HepG2 (cell line): ENCODE results near the gene RPS13. TPM values are rescaled to one million over a fixed set of nuclear protein-coding genes. Genes with fewer than 3 reads are reported as not detected.

Source experiments
- ATF7 ChIP-seq, 2 experiments: fragments of 450-650 bp in 1 of 2; sonication (generic) in 1 of 2; formaldehyde crosslinking in 1 of 2; IDR thresholded peaks; 2 replicates each; pipeline versions ENCODE4 v1.4.0 to v1.6.1; 2016 to 2020; ENCODE audit warnings: antibody characterized with exemption in 1 of 2, mild to moderate bottlenecking in 1 of 2, missing genetic modification reagents in 1 of 2
- CCAR2 ChIP-seq: fragments of 200-400 bp; formaldehyde crosslinking; optimal IDR thresholded peaks from 2 replicates; pipeline ENCODE3; 2018; ENCODE audit warnings: low read depth, mild to moderate bottlenecking, low read length, moderate library complexity
- FOXK1 ChIP-seq: sonication (generic); formaldehyde crosslinking; IDR thresholded peaks from 2 replicates; pipeline ENCODE4 v1.4.0; 2020; ENCODE audit warnings: low read depth, missing genetic modification reagents, borderline replicate concordance
- NAIF1 ChIP-seq: sonication (generic); formaldehyde crosslinking; IDR thresholded peaks from 2 replicates; pipeline ENCODE4 v1.5.0; 2020; ENCODE audit warnings: mild to moderate bottlenecking, missing genetic modification reagents, borderline replicate concordance
- NCOR1 ChIP-seq: fragments of 200-600 bp; sonication (generic); IDR thresholded peaks from 2 replicates; pipeline ENCODE4 v1.7.0; 2017; ENCODE audit warnings: antibody characterized with exemption, low read length, borderline replicate concordance
- NFE2L1 ChIP-seq: sonication (generic); formaldehyde crosslinking; IDR thresholded peaks from 2 replicates; pipeline ENCODE4 v1.4.0; 2020; ENCODE audit warnings: missing genetic modification reagents, mild to moderate bottlenecking, borderline replicate concordance
- PLRG1 ChIP-seq: fragments of 450-650 bp; conservative IDR thresholded peaks from 2 replicates; pipeline ENCODE4 v1.6.1; 2016
- SUZ12 ChIP-seq: fragments of 150-350 bp; IDR thresholded peaks from 2 replicates; pipeline ENCODE4 v1.6.1; 2014; ENCODE audit warnings: low read depth, low read length
- TRIM24 ChIP-seq: sonication (generic); formaldehyde crosslinking; IDR thresholded peaks from 2 replicates; pipeline ENCODE4 v1.8.0; 2022; ENCODE audit warnings: mild to moderate bottlenecking, missing genetic modification reagents
- ZMYM3 ChIP-seq: sonication (generic); formaldehyde crosslinking; IDR thresholded peaks from 2 replicates; pipeline ENCODE4 v1.5.1; 2020; ENCODE audit warnings: mild to moderate bottlenecking, missing genetic modification reagents
- ZNF329 ChIP-seq: sonication (generic); formaldehyde crosslinking; IDR thresholded peaks from 2 replicates; pipeline ENCODE4 v1.9.0; 2021; ENCODE audit warnings: low read depth, mild to moderate bottlenecking, missing genetic modification reagents
- ZNF44 ChIP-seq: sonication (generic); formaldehyde crosslinking; IDR thresholded peaks from 2 replicates; pipeline ENCODE4 v1.5.1; 2020; ENCODE audit warnings: mild to moderate bottlenecking, missing genetic modification reagents
- ZNF552 ChIP-seq: sonication (generic); formaldehyde crosslinking; IDR thresholded peaks from 2 replicates; pipeline ENCODE4 v1.9.0; 2022; ENCODE audit warnings: missing genetic modification reagents, mild to moderate bottlenecking, borderline replicate concordance
- ZSCAN25 ChIP-seq: sonication (generic); formaldehyde crosslinking; IDR thresholded peaks from 2 replicates; pipeline ENCODE4 v1.8.0; 2022; ENCODE audit warnings: mild to moderate bottlenecking, missing genetic modification reagents
- polyA plus RNA-seq, 8 experiments: library from polyadenylated mRNA; depleted of rRNA in 3 of 8; stranded (reverse) in 7 of 8; unstranded in 1 of 8; fragments of >200 nt; fragmentation: Illumina TruSeq in 4 of 8; extraction: Trizol in 4 of 8; gene quantifications; 2 replicates each; pipeline versions ENCODE4 v1.2.1 to v1.2.3, GENCODE V29; 2011 to 2016; ENCODE audit warnings: low read depth in 4 of 8, missing spikeins in 1 of 8, mixed read lengths in 1 of 8; ENCODE audit not compliant: insufficient read depth in 1 of 8
- total RNA-seq, 5 experiments: library from RNA; depleted of rRNA; stranded (reverse); fragments of >200 nt; fragmentation: Illumina TruSeq; extraction: Trizol; gene quantifications; 2 replicates each; pipeline ENCODE4 v1.2.3, GENCODE V29; 2016; ENCODE audit warnings: low read depth in 1 of 5
- TF ChIP-seq, protein P1 (sequence below): sonication (generic); formaldehyde crosslinking; IDR thresholded peaks from 2 replicates; pipeline ENCODE4 v1.5.0; 2020; ENCODE audit warnings: mild to moderate bottlenecking, missing genetic modification reagents, moderate library complexity
- TF ChIP-seq, protein P2 (sequence below): sonication (generic); formaldehyde crosslinking; IDR thresholded peaks from 2 replicates; pipeline ENCODE4 v1.8.0; 2022; ENCODE audit warnings: mild to moderate bottlenecking, missing genetic modification reagents; ENCODE audit not compliant: insufficient replicate concordance
- TF ChIP-seq, protein P3 (sequence below): sonication (generic); formaldehyde crosslinking; conservative IDR thresholded peaks from 2 replicates; pipeline ENCODE4 v1.8.1; 2023; ENCODE audit warnings: missing genetic modification reagents
- TF ChIP-seq, protein P4 (sequence below): sonication (generic); formaldehyde crosslinking; IDR thresholded peaks from 2 replicates; pipeline ENCODE4 v1.4.0; 2020; ENCODE audit warnings: missing genetic modification reagents, borderline replicate concordance

RPS13 gene
- total and polyA plus RNA-seq, 2 of the 13 experiments (the other 11 are each of a cell fraction or from before 2014, with no cell fraction given) = 1,542 to 2,245 TPM

DNA sequence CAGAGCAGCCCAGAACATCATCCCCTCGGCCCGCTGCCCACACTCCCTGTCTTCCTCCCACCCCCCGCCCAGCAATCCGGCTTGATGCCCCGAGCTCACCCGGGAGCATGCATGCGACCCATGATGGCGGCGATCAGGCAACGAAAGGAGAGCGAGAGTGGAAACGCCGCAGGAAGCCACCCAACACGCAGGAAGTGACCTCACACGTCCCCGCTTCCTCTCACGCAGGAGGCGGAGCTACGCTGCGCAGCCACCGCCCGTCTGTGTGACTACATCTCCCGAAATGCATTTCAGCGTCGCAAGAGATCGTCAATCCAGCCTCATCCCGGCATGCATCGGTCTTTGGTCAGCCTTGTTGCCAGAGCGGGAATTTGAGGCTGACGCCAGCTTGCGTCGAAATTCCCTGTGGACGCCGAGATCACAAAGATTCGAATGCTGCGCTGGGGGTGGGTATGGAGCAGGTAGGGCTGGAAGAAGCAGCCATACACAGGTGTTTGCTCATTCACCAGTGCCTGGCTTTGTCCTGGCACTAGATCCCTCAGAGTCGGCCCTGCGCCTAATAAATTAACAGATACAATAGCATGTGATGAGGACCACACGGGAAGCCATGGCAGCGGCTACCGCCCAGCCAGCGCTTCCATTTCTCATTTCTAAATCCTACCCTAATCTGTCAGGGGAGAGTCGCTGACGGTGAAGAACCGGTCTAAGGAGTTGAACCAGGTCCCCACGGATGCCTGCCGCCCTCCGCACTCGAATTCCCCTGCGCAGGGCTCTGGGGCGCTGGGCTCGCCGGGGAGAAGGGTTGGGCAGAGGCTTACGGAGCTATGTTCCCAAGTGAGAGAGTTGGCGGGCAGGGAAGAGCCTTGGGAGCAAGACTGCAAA lies at the start of gene RPS13 (continued):
- TF ChIP-seq, protein P1, sequence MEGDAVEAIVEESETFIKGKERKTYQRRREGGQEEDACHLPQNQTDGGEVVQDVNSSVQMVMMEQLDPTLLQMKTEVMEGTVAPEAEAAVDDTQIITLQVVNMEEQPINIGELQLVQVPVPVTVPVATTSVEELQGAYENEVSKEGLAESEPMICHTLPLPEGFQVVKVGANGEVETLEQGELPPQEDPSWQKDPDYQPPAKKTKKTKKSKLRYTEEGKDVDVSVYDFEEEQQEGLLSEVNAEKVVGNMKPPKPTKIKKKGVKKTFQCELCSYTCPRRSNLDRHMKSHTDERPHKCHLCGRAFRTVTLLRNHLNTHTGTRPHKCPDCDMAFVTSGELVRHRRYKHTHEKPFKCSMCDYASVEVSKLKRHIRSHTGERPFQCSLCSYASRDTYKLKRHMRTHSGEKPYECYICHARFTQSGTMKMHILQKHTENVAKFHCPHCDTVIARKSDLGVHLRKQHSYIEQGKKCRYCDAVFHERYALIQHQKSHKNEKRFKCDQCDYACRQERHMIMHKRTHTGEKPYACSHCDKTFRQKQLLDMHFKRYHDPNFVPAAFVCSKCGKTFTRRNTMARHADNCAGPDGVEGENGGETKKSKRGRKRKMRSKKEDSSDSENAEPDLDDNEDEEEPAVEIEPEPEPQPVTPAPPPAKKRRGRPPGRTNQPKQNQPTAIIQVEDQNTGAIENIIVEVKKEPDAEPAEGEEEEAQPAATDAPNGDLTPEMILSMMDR (CRISPR knock-in tag) = no peak
- TF ChIP-seq PLRG1 = no peak
- TF ChIP-seq ZNF552 = no peak
- TF ChIP-seq ATF7 (IDR thresholded peaks at IDR 0.05) = no peak
- peak; percentile 61; the same call in 1 of the 2 replicates for TF ChIP-seq ATF7 (CRISPR knock-in tag; IDR thresholded peaks at IDR 0.05)
- TF ChIP-seq, protein P2, sequence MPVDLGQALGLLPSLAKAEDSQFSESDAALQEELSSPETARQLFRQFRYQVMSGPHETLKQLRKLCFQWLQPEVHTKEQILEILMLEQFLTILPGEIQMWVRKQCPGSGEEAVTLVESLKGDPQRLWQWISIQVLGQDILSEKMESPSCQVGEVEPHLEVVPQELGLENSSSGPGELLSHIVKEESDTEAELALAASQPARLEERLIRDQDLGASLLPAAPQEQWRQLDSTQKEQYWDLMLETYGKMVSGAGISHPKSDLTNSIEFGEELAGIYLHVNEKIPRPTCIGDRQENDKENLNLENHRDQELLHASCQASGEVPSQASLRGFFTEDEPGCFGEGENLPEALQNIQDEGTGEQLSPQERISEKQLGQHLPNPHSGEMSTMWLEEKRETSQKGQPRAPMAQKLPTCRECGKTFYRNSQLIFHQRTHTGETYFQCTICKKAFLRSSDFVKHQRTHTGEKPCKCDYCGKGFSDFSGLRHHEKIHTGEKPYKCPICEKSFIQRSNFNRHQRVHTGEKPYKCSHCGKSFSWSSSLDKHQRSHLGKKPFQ (CRISPR knock-in tag) = peak; percentile 33
- 0 out of 2 replicates have a peak, but pooled peaks have one; percentile 6 for TF ChIP-seq ZMYM3 (CRISPR knock-in tag)
- TF ChIP-seq CCAR2 = no peak
- peak; percentile 74; the same call in 1 of the 2 replicates for TF ChIP-seq ZNF329 (CRISPR knock-in tag)
- no peak for TF ChIP-seq TRIM24 (CRISPR knock-in tag)
- peak; percentile 96 for TF ChIP-seq FOXK1 (CRISPR knock-in tag)
- 0 out of 2 replicates have a peak, but pooled peaks have one; percentile 30 for TF ChIP-seq ZNF44 (CRISPR knock-in tag)
- no peak for TF ChIP-seq NAIF1 (CRISPR knock-in tag)
- TF ChIP-seq, protein P3, sequence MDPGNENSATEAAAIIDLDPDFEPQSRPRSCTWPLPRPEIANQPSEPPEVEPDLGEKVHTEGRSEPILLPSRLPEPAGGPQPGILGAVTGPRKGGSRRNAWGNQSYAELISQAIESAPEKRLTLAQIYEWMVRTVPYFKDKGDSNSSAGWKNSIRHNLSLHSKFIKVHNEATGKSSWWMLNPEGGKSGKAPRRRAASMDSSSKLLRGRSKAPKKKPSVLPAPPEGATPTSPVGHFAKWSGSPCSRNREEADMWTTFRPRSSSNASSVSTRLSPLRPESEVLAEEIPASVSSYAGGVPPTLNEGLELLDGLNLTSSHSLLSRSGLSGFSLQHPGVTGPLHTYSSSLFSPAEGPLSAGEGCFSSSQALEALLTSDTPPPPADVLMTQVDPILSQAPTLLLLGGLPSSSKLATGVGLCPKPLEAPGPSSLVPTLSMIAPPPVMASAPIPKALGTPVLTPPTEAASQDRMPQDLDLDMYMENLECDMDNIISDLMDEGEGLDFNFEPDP = no peak
- TF ChIP-seq NCOR1 = no peak
- peak; percentile 85 for TF ChIP-seq SUZ12
- no peak; the same call in 1 of the 2 replicates for TF ChIP-seq ZSCAN25 (CRISPR knock-in tag)
- no peak for TF ChIP-seq NFE2L1 (CRISPR knock-in tag)
- TF ChIP-seq, protein P4, sequence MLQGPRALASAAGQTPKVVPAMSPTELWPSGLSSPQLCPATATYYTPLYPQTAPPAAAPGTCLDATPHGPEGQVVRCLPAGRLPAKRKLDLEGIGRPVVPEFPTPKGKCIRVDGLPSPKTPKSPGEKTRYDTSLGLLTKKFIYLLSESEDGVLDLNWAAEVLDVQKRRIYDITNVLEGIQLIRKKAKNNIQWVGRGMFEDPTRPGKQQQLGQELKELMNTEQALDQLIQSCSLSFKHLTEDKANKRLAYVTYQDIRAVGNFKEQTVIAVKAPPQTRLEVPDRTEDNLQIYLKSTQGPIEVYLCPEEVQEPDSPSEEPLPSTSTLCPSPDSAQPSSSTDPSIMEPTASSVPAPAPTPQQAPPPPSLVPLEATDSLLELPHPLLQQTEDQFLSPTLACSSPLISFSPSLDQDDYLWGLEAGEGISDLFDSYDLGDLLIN (CRISPR knock-in tag) = peak; percentile 73; the same call in 1 of the 2 replicates
